Measurements from ENCODE around the gene ALDH3B1.

The ALDH3B1 gene

GRCh38 chr11:68031144-68031464 is 21.0 kb downstream of the ALDH3B1 start:
- DNase-seq (ENCODE audit: low read depth, low spot score): no peak

- no peak for DNase-seq (ENCODE audit: low read depth, low spot score)
Observed at GRCh38 chr11:68032003-68032402, 21.9 kb downstream of the ALDH3B1 start.

- no peak for DNase-seq (ENCODE audit: low read depth, low spot score)
Observed at GRCh38 chr11:68032997-68033707, 23.0 kb downstream of the ALDH3B1 start.

- DNase-seq (ENCODE audit: low read depth, low spot score): no peak
Observed at GRCh38 chr11:68033708-68034045, 23.6 kb downstream of the ALDH3B1 start.

- DNase-seq (ENCODE audit: low read depth, low spot score): no peak
Observed at GRCh38 chr11:68035266-68035876, 25.2 kb downstream of the ALDH3B1 start.

- no peak for DNase-seq (ENCODE audit: low read depth, low spot score)
Observed at GRCh38 chr11:68036141-68036716, 26.1 kb downstream of the ALDH3B1 start.

GRCh38 chr11:68036717-68037239 is 26.7 kb downstream of the ALDH3B1 start:
- no peak for DNase-seq (ENCODE audit: low read depth, low spot score)

- no peak for DNase-seq (ENCODE audit: low read depth, low spot score)
Observed at GRCh38 chr11:68037411-68038225, 27.5 kb downstream of the ALDH3B1 start.

GRCh38 chr11:68038226-68038717 is 28.1 kb downstream of the ALDH3B1 start:
- no peak for DNase-seq (ENCODE audit: low read depth, low spot score)

- DNase-seq (ENCODE audit: low read depth, low spot score): no peak
Observed at GRCh38 chr11:68038718-68039525, 28.8 kb downstream of the ALDH3B1 start, which contains the start of gene TCIRG1. TSS of gene TCIRG1 (plus strand) at chr11:68039025. CDS start at chr11:68041272, 2,247 bp downstream.

- no peak for DNase-seq (ENCODE audit: low read depth, low spot score)
Observed at GRCh38 chr11:68039526-68040086, 29.5 kb downstream of the ALDH3B1 start.

- DNase-seq (ENCODE audit: low read depth, low spot score): peak; percentile 52
Observed at GRCh38 chr11:68040101-68040956, 30.2 kb downstream of the ALDH3B1 start.

- DNase-seq (ENCODE audit: low read depth, low spot score): no peak
Observed at GRCh38 chr11:68040957-68041591, 30.9 kb downstream of the ALDH3B1 start.

GRCh38 chr11:68041617-68042218 is 31.6 kb downstream of the ALDH3B1 start:
- no peak for DNase-seq (ENCODE audit: low read depth, low spot score)

GRCh38 chr11:68042219-68043028 is 32.3 kb downstream of the ALDH3B1 start:
- no peak for DNase-seq (ENCODE audit: low read depth, low spot score)

- DNase-seq (ENCODE audit: low read depth, low spot score): no peak
Observed at GRCh38 chr11:68043029-68043348, 32.9 kb downstream of the ALDH3B1 start.

GRCh38 chr11:68043349-68044144 is 33.4 kb downstream of the ALDH3B1 start:
- DNase-seq (ENCODE audit: low read depth, low spot score): no peak

Measured in smooth muscle cell of the brain vasculature (primary cell).